Fibroblast of the conjunctiva (primary cell): ENCODE measurements around the gene WNT8B.

Experiments used
- DNase-seq: peaks from one replicate; pipeline ENCODE4 v3.0.0-alpha.2; 2010; ENCODE audit warnings: low read depth

WNT8B gene

DNA sequence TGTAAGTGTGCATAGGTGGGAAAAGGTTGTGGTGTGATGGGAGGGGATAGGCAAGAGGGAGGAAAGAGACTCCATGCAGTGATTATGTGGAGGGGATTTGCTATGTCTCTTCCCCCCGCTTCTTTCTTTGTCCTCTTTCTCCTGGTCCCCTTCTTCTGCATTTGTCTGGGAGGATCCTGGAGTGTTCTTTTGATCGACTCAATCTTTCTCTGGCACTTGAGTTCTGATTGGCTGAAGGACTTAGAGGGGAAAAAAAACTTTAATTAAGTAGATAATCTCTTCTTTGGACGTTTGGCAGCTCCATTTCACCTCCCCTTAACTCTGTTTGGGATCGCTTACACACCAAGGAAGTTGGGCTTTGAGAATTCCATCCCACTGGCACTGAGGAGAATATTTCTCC, at the start of gene WNT8B:
TSS of gene WNT8B (plus strand) at position 301 of the 400 bp plus-strand sequence. CDS start 160 bp downstream, outside the sequence.
- DNase-seq: no peak

DNA sequence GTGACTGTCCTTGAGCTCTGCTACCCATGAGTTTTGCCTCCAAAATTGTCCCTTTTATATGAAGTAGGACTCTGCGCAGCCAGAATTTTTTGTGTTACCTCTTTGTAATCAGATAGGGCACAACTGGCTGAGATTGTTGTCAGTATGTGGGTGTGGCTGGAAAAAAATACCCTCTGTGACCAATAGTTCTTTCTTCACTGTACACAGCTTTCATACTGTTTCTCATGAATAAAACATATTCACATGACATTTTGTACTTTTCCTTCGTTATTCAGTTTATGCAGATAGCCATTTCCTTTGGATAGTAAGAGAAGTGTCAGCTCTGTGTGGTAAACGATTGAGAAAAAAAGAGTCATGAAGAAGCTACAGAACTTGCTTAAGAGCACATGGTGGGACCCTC, 49.6 kb upstream of the WNT8B start:
- no peak for DNase-seq

DNA sequence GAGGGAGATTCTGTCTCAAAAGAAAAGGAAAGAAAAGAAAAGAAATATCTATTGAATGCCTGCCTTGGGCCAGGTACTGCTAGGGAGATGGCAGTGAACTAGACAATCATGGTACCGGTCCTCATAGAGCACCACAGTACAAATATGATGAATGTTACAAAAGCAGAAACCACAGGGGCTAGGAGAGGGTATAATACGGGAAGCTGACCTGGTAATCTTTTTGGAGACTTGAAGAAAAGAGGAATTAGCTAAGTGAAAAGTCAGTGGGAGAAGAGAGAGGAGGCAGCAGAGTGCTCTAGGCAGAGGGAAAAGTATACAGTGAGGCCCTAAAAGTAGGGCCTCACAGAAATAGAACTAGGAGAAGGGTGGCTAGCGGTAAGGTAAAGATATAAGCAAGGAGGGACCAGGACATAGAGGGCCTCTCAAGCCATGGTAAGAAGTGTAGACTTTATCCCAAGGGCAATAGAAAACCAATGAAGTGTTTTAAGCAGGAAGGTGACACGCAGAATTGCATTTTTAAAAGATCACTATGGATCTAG, 42.8 kb upstream of the WNT8B start:
- no peak for DNase-seq

- DNase-seq: no peak
Measured at GRCh38 chr10:100427374-100427773, 35.4 kb upstream of the WNT8B start.

DNA sequence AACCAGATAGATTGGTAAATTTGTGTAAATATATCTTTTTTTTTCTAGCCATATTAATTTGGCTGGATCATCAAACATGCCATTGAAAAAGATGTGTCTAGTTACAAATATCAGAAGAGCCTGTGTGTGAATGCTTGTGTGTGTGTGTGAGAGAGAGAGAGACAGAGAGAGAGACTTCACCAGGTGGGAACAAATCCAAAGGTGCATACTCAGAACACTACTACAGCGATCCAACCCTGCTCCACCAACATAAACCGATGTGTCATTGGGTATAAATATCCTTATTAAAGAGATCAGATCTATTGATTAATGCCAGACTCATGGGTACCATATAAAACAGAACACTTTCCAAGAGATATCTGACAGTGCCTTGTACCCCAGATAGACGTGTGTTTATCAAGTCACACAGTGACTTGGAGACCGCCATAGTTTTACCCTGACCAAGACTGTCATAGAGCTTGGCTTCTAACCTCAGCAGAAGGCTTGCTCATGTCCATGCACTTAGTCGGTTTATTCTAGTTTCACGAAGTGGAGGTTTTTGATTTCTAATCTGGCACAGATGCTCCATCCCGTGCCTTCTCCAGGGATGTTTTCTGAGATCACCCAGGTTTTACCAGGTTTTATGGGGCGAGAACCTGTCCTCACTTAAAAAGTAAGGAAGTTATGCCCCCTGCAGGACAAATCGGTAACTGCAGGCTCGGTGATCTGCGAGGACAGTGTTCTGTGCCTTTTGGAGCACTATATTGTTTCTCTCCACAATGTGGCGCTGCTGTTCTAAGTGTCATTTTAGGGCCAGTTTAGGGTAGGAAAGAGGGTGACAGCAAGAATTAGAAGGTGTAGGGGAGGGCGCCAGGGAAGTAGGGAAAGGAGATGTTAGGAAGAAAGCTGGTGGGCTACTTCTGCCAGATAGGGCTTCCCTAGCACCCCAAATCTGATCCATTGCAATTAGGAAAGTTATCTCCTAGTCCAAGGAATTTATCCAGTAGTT, 29.3 kb upstream of the WNT8B start:
- DNase-seq: peak; percentile 89

GRCh38 chr10:100436255-100436654, 26.6 kb upstream of the WNT8B start:
- DNase-seq: no peak

DNA sequence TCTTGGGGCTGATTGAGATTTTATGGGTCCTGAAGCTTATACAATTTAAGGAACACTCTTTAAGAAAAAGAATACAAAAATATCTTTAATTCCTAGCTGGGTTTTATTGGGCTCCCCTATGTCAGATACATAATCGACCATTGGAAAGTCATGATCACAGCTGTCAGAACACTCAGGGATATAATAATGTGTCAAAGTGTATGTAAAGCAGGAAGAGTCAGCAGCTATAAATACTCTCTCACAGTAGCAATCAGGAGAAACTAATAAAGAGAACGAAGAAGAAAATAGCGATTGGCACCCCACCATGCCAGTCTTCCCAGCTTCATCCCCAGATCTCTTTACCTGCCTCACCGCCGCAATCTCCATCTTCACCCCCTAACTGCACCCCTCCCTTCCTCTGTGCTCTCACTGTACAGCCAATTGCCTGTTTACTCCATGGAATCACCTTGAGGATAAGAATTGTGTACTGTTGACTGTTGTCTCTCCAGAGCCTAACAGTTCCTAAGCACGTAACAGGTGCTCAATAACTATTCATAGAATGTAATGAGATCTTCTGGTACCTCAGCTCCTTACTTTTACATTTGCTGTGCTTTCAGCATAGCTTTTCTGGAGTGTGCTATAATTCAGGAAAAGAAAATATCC, 24.0 kb upstream of the WNT8B start:
- no peak for DNase-seq

DNA sequence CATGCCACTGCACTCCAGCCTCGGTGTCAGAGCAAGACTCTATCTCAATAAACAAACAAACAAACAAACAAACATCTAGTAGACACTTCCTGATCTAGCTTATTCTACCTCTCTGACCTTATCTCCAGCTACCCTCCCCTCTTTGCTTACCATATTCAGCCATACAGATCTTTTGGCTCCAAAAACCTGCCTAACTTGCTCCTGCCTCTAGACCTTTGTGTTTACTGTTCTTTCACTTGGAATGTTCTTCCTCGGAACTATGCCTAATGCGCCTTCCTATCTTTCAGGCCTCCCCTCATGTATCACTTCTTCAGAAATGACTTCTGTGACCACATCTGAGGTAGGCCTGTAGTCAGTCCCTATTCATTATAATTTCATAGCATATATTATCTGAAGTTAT, 20.3 kb upstream of the WNT8B start:
- DNase-seq: no peak

DNA sequence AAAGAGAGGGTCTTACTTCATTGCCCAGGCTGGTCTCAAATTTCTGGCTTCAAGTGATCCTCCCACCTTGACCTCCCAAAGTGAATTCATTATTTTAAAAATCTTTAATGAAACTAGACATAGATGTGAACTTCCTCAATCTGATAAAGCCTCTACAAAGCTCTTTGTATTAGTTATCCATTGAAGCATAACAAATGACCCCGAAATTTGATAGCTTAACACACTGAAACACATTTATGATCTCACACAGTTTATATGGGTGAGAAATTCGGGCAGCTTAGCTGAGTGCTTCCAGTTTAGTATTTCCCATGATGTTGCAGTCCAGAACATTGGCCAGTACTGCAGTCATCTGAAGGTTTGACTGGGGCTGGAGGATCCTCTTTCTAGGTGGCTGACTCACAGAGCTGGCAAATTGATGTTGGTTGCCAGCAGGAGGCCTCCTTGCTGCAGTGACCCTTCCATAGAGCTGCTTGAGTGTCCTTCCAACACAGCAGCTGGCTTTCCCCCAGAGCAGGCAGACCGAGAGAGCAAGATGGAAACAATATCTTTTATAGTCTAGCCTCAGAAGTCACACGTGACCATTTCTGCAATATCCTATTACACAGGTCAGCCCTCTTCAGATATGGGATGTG, 16.6 kb upstream of the WNT8B start:
- DNase-seq: no peak

DNA sequence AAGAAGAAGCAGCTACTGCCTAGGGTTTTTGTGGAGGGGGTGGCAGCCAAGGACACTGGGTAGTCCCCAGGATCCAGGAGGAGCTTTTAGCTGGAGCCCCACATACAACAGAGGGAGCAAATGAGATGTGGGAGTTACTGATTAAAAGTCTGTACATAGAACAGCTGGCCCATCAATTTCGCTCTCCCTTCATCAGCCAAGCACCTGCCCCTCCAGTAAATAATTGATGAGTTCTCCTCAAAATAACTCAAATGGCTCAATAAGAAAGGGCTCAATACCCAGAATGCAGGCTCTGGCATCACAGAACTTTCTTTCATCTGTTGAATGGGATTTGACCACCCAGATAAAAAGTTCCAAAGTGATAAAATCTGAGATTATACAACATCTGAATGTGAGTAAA, 15.1 kb upstream of the WNT8B start:
- DNase-seq: no peak

GRCh38 chr10:100448951-100449350, 13.9 kb upstream of the WNT8B start:
- no peak for DNase-seq

- no peak for DNase-seq
Measured at GRCh38 chr10:100468322-100468721, 5.5 kb downstream of the WNT8B start.

- DNase-seq: no peak
Measured at GRCh38 chr10:100468978-100469377, 6.2 kb downstream of the WNT8B start.

- DNase-seq: no peak
Measured at GRCh38 chr10:100469756-100470155, 6.9 kb downstream of the WNT8B start.

GRCh38 chr10:100470367-100470766, 7.6 kb downstream of the WNT8B start:
- no peak for DNase-seq

DNA sequence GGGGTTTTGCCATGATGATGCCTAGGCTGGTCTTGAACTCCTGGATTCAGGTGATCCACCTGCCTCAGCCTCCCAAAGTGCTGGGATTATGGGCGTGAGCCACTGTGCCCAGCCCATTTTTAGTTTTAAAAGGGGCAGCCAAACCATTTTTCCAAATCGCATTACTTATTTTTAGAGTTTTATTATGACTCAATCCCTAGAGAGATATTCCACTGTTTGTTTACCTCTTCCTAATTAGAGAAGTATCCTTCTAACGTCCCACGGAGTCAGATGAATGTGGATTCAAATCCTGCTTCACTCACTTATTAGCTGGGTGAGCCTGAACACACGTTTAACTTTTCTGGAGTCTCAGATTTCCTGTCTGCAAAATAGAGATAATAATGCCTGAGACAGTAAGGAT, 15.2 kb downstream of the WNT8B start:
- no peak for DNase-seq

DNA sequence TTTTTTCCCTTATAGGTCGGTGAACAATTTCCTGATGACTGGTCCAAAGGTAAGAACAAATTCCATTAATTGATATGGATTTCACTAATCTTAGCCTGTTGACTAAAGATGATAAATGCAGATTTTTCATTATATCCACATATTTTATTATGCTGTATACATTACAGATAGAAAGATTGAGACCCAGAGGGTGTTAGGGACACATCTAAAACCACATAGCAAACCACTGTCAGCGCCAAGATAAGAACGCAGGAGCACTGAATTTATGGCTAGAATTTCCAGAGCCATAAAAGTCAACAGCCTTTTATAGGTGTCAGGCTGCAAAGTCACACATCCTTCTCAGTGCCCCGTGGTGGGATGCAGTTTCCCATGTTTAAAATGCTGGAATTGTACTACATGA, 16.2 kb downstream of the WNT8B start:
- no peak for DNase-seq

GRCh38 chr10:100480002-100480401, 17.2 kb downstream of the WNT8B start:
- no peak for DNase-seq

DNA sequence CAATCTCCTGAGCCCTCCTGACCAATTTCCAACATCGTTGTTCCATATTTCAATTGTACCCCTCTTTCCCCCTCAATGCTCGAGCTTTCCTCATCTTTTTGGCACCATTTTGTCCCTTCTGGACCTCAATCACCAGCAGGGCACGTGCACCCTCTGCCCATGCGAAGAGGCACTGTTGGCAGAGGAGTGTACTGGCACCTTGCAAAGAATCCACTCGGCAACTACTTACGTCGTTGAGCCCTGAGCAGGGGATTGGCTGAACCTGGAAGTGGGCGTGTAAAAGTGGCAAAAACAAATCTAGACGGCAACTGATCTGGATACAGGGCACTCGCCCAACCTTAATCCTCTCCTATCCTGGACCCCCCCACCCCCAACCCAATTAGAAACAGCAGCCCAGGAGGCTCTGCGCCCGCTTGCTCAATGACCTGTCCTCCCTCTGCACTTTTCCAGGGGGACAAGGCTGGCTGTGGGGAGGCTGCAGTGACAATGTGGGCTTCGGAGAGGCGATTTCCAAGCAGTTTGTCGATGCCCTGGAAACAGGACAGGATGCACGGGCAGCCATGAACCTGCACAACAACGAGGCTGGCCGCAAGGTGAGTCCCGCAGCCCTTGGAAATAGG, 18.8 kb downstream of the WNT8B start:
- peak; percentile 78 for DNase-seq

DNA sequence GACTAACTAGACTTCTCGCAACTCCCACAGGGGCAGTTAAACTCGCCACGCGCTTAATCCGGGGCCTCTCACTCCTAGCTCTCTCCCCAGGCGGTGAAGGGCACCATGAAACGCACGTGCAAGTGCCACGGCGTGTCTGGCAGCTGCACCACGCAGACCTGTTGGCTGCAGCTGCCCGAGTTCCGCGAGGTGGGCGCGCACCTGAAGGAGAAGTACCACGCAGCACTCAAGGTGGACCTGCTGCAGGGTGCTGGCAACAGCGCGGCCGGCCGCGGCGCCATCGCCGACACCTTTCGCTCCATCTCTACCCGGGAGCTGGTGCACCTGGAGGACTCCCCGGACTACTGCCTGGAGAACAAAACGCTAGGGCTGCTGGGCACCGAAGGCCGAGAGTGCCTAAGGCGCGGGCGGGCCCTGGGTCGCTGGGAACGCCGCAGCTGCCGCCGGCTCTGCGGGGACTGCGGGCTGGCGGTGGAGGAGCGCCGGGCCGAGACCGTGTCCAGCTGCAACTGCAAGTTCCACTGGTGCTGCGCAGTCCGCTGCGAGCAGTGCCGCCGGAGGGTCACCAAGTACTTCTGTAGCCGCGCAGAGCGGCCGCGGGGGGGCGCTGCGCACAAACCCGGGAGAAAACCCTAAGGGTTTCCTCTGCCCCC, 19.5 kb downstream of the WNT8B start:
- DNase-seq: peak; percentile 62

GRCh38 chr10:100482834-100483185, 20.0 kb downstream of the WNT8B start:
- no peak for DNase-seq
